GM19099 (cell line): ENCODE measurements around the gene AEN.

ENCODE experiments used
- POLR2A ChIP-seq: IDR thresholded peaks from 3 replicates; pipeline ENCODE4 v1.6.1; 2011; ENCODE audit warnings: low read depth; ENCODE audit not compliant: insufficient read length; ENCODE audit errors: extremely low read depth

AEN gene

DNA sequence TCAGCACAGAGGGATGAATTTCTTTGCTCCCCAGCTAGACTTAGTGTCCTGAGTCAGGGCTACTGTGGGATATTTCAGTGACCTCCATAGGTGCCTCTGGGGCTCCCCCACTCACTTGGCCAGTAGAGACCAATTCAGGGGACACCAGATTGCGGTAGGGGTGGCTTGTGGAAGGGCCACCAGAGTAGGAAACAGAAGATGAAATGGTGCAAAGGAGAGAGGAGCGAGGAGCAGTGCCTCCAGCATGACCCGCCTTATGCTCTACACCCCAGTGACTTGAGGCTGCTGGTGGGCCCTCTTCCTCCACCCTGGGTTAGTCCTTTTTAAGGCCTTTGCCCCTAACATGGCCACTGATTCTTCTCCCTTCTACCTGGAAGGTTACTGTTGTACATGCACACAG lies 2.5 kb downstream of the AEN start:
- no peak for TF ChIP-seq POLR2A

- no peak for TF ChIP-seq POLR2A
These were observed 3.2 kb downstream of the AEN start for GRCh38 chr15:88624156-88624970.

DNA sequence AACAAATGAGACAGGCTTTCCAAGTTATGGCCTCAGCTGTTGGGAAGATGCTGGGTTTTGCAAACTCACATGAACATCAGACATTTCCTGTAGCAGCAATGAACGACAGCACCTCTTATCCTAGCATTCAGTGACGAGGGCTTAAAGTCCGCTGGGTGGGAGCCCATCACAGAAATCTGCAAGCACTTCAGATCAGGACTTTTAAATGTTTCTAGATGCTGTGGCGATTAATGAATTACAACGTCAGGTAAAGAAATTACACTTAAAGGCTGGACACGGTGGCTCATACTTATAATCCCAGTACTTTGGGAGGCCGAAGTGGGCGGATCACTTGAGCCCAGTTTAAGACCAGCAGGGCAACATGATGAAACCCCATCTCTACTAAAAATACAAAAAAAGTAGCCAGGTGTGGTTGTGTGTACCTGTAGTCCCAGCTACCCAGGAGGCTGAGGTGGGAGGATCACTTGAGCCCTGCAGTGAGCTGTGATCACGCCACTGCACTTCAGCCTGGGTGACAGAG lies 3.9 kb downstream of the AEN start:
- no peak for TF ChIP-seq POLR2A

- no peak for TF ChIP-seq POLR2A
These were observed 5.0 kb downstream of the AEN start for GRCh38 chr15:88625943-88626741.

DNA sequence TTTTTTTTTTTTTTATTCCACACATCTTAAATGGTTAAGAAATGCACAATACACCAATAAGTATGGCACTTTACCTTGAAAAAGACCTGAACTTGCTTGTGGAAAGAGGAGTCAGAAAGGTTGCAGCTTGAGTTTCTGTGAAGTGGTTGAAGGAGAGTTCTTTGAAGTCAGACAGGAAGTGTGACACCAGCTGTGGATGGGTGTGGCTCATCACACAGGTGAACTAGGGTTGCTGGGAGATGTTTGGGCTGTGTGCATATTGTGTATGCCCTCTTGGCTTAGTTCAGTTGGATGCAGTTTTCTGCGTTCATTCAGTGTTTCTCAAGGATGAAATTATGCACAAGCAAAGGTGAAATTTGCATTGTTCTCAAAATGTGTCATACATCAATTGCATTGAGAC lies 6.3 kb downstream of the AEN start:
- no peak for TF ChIP-seq POLR2A

DNA sequence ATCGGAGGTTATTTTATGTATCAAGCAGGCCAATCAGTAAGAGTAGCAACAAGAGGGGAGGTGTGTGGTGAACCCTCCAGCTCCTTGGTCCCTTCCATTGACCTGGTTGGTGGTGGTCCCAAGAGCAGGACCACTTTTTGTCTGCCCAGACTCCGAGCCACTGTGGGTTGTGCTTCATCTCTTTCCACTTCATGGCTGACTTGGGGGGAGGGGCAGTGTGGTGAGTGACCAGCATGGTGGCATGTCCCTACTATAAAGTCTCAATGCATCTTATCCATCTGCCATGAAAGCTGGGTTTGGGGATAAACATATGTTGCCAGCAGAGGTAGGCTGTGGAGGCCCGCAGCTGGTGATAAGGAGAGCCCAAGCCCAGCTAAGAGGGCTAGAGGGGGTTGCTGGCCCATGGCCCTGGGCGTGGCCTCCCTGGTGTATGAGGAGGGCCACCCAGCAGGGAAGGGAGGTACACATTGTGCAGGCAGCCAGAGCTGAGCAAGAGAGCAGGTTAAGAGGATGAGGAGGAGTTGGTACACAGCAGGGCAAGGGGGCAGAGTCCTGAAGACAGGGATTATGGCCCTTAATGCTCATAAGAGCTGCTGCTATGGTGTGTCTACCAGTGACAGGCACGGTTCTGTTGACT lies 7.0 kb downstream of the AEN start:
- no peak for TF ChIP-seq POLR2A

GRCh38 chr15:88629071-88629470 lies 7.9 kb downstream of the AEN start:
- TF ChIP-seq POLR2A: peak; percentile 21

GRCh38 chr15:88630141-88630721 lies 9.1 kb downstream of the AEN start:
- no peak for TF ChIP-seq POLR2A

DNA sequence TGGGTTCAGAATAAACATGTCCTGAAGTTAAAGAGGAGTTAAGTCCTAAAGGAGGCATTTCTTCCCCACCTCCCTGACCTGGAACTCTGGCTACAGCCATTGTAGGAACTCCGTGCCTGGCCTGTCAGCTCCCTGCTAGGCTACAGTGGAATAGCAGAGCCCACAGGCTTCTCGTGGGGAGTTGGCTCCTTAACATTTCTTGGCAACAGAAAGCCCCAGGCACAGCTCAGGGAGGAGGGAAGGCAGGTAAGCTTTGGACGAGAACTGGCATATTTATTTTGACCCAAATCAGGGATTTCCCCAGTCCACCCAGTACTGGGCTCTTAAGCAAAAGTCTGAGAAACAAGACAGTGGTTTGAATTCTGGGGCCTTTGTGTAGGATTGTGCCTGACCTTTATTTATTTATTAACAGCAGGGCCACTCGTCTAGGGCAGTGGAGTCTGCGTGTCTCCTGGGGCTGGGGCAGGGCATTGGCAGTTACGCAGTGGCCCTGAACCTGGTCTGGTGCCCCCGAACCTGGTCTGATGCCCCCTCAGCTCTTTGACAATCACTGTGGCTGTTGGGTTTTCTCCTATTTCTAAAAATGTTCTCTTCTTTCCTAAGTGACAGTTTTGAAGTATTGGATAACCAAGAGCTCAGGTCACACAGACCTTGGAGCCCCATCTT lies 9.8 kb downstream of the AEN start:
- TF ChIP-seq POLR2A: no peak

GRCh38 chr15:88631464-88632028 lies 10.4 kb downstream of the AEN start:
- TF ChIP-seq POLR2A: no peak

- no peak for TF ChIP-seq POLR2A
These were observed 13.3 kb downstream of the AEN start for GRCh38 chr15:88634449-88634848.

GRCh38 chr15:88635318-88635717 lies 14.2 kb downstream of the AEN start:
- TF ChIP-seq POLR2A: no peak

DNA sequence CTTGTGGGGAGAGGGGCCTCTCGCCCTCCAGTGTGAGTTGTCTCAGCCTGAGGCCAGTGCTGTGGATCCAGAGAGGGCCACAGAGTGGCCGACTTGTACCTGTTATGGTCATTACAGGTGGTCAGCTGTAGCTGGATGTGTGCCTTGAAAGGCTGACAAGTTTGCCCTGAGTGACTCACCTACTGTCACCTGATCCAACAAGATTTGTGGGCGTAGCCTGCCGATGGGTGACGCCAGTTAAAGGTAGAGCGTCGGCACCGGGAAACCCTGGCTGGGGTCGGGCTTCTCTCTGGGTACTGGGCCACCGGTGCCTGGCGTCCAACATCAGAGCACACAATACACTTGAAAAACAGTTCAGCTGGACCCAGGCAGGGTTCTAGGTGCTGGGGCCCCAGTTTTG lies 14.9 kb downstream of the AEN start:
- TF ChIP-seq POLR2A: no peak

DNA sequence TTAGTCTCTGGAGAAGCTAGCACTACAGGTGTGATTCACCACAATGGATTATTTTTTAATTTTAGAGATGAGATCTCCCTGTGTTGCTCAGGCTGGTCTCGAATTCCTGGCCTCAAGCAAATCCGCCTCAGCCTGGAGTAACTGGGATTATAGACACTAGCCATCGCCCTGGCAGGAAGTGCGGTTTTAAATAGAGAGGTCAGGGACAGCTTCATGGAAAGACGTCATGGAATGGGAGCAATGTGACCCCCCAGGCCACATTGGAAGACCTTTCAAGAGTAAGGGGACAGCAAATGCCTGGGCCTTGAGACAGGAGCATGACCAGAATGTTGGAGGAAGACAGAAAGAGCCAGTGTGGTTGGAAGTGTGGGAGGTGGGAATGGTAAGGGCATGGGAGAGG lies 15.5 kb downstream of the AEN start:
- TF ChIP-seq POLR2A: no peak
